Right lobe of liver (tissue), 4 donors: ENCODE results near the gene VRK1.

Experiments used
- CTCF ChIP-seq, 4 donors: fragments of 200-600 bp in 3 of 4; fragments of 450-650 bp in 1 of 4; IDR thresholded peaks; one replicate each; pipeline versions ENCODE4 v1.5.1 to v1.8.0; 2016 to 2022; ENCODE audit warnings: antibody characterized with exemption in 4 of 4, mild to moderate bottlenecking in 2 of 4
- POLR2A ChIP-seq: fragments of 450-650 bp; IDR thresholded peaks from one replicate; pipeline ENCODE4 v1.6.1; 2017; ENCODE audit warnings: antibody characterized with exemption, mild to moderate bottlenecking
- donor health status: DM: no; HTN: no; CAD: no.
- donor health status: DM: no; HTN: no; CAD: no.
- donor health status: DM: no; HTN: yes; CAD: no.

- TF ChIP-seq CTCF (IDR thresholded peaks at IDR 0.05) (no peak), POLR2A (no peak)
These were observed 123.6 kb downstream of the VRK1 start for GRCh38 chr14:96920820-96921219.
